H1 (cell line): ENCODE measurements around the gene TP53I3. TPM values are rescaled to one million over a fixed set of nuclear protein-coding genes. Genes with fewer than 3 reads are reported as not detected.

Experiments used
- CTCF ChIA-PET: fragments of 300-600 bp; sonication (Branson Sonifier 250); formaldehyde crosslinking; loops from one replicate; lab custom pipeline; 2021; ENCODE audit not compliant: partially characterized antibody; lab: Charles Lee
- POLR2A ChIA-PET: fragments of 300-600 bp; sonication (Branson Sonifier 250); formaldehyde crosslinking; loops from one replicate; lab custom pipeline; 2021; ENCODE audit warnings: inconsistent platforms; ENCODE audit not compliant: partially characterized antibody; lab: Charles Lee
- DNase-seq, 2 experiments: peaks; one replicate each; pipeline versions ENCODE4 v3.0.0 to v3.0.0-alpha.2; 2010 to 2022; ENCODE audit warnings: low spot score in 2 of 2, low read depth in 1 of 2, mixed read lengths in 1 of 2
- FAIRE-seq: peaks from 2 replicates; lab custom pipeline; 2011; peaks lifted over from hg19 to GRCh38; lab: Jason Lieb, UNC
- H2AFZ ChIP-seq: 2 replicates; pipeline ENCODE4 v1.8.1; 2012; ENCODE audit warnings: low read length, inconsistent platforms
- H2AK5ac ChIP-seq: 2 replicates; pipeline ENCODE4 v1.6.1; 2013; ENCODE audit warnings: low read depth, low read length
- H2BK120ac ChIP-seq: replicated peaks from 2 replicates; pipeline ENCODE3; 2013; ENCODE audit warnings: low read depth, low read length, inconsistent platforms
- H2BK12ac ChIP-seq: 2 replicates; pipeline ENCODE4 v1.6.1; 2013; ENCODE audit warnings: low read depth, low read length
- H2BK15ac ChIP-seq: 2 replicates; pipeline ENCODE4 v1.6.1; 2013; ENCODE audit warnings: low read length
- H2BK20ac ChIP-seq: 2 replicates; pipeline ENCODE4 v1.6.1; 2013; ENCODE audit warnings: low read length
- H2BK5ac ChIP-seq: 2 replicates; pipeline ENCODE4 v1.6.1; 2013; ENCODE audit warnings: low read depth, low read length
- H3K14ac ChIP-seq: 2 replicates; pipeline ENCODE4 v1.6.1; 2013; ENCODE audit warnings: inconsistent platforms; ENCODE audit not compliant: insufficient read length
- H3K18ac ChIP-seq: 2 replicates; pipeline ENCODE4 v1.6.1; 2013; ENCODE audit warnings: low read length; ENCODE audit errors: extremely low read depth
- H3K23ac ChIP-seq: 2 replicates; pipeline ENCODE4 v1.6.1; 2013; ENCODE audit warnings: inconsistent platforms; ENCODE audit not compliant: insufficient read length
- H3K23me2 ChIP-seq: 2 replicates; pipeline ENCODE4 v1.6.1; 2013; ENCODE audit warnings: low read depth, low read length
- H3K27ac ChIP-seq: 2 replicates; pipeline ENCODE4 v1.6.1; 2011; ENCODE audit warnings: low read depth, low read length, inconsistent platforms
- H3K27me3 ChIP-seq, 4 experiments: replicated peaks in 1 of 4; 1 replicate in 1 of 4; 2 replicates in 3 of 4; pipeline versions ENCODE4 v1.6.1 to v1.8.1; 2011 to 2013; ENCODE audit warnings: low read length in 3 of 4, mild to moderate bottlenecking in 3 of 4, inconsistent platforms in 2 of 4, mixed read lengths in 2 of 4, moderate library complexity in 1 of 4; ENCODE audit not compliant: control insufficient read depth in 3 of 4, insufficient read depth in 3 of 4; ENCODE audit errors: extremely low read depth in 1 of 4
- H3K36me3 ChIP-seq, 4 experiments: 2 replicates each; pipeline versions ENCODE4 v1.6.1 to v1.8.1; 2011 to 2013; ENCODE audit warnings: mild to moderate bottlenecking in 4 of 4, low read length in 3 of 4, moderate library complexity in 2 of 4, control low read depth in 1 of 4, inconsistent platforms in 1 of 4; ENCODE audit not compliant: insufficient read depth in 4 of 4, control insufficient read depth in 2 of 4
- H3K4ac ChIP-seq: replicated peaks from 2 replicates; pipeline ENCODE3; 2013; ENCODE audit warnings: low read length, low read depth, mixed read lengths, inconsistent platforms; ENCODE audit not compliant: insufficient read length
- H3K4me1 ChIP-seq, 4 experiments: replicated peaks in 1 of 4; 1 replicate in 1 of 4; 2 replicates in 3 of 4; pipeline versions ENCODE4 v1.6.1 to v1.8.1; 2011 to 2013; ENCODE audit warnings: low read length in 3 of 4, inconsistent platforms in 2 of 4, mixed read lengths in 1 of 4; ENCODE audit not compliant: insufficient read depth in 4 of 4, control insufficient read depth in 3 of 4
- H3K4me2 ChIP-seq, 2 experiments: 2 replicates each; pipeline versions ENCODE4 v1.6.1 to v1.8.1; 2011 to 2013; ENCODE audit warnings: low read depth in 2 of 2, low read length in 2 of 2, control low read depth in 1 of 2, inconsistent platforms in 1 of 2, mild to moderate bottlenecking in 1 of 2; ENCODE audit not compliant: insufficient read depth in 1 of 2
- H3K4me3 ChIP-seq, 4 experiments: fragments of 200-600, 300-600 bp in 1 of 4; sonication (generic), shearing (Covaris generic), sonication (Bioruptor Twin) in 1 of 4; 2 replicates each; pipeline versions ENCODE4 v1.5.1 to v1.8.1; 2011 to 2016; ENCODE audit warnings: low read length in 4 of 4, low read depth in 3 of 4, control low read depth in 2 of 4, inconsistent platforms in 2 of 4, mild to moderate bottlenecking in 2 of 4, mixed read lengths in 1 of 4, moderate library complexity in 1 of 4; ENCODE audit not compliant: insufficient read depth in 2 of 4; ENCODE audit errors: extremely low read depth in 1 of 4
- H3K56ac ChIP-seq: replicated peaks from 2 replicates; pipeline ENCODE3; 2013; ENCODE audit warnings: low read depth, mild to moderate bottlenecking, mixed read lengths, low read length, inconsistent platforms; ENCODE audit not compliant: insufficient read length
- H3K79me1 ChIP-seq: 2 replicates; pipeline ENCODE4 v1.6.1; 2013; ENCODE audit warnings: low read depth, low read length, control low read depth
- H3K79me2 ChIP-seq, 2 experiments: 2 replicates each; pipeline versions ENCODE4 v1.6.1 to v1.8.1; 2012 to 2013; ENCODE audit warnings: low read length in 2 of 2, mild to moderate bottlenecking in 2 of 2, inconsistent platforms in 1 of 2; ENCODE audit not compliant: insufficient read depth in 2 of 2, control insufficient read depth in 1 of 2
- H3K9ac ChIP-seq, 4 experiments: replicated peaks in 1 of 4; 1 replicate in 1 of 4; 2 replicates in 3 of 4; pipeline versions ENCODE4 v1.6.1 to v1.8.1; 2011 to 2013; ENCODE audit warnings: low read depth in 3 of 4, low read length in 3 of 4, control low read depth in 2 of 4, mild to moderate bottlenecking in 2 of 4, moderate library complexity in 2 of 4, inconsistent platforms in 1 of 4; ENCODE audit errors: extremely low read depth in 1 of 4
- H3K9me3 ChIP-seq, 2 experiments: 2 replicates each; pipeline versions ENCODE4 v1.6.1 to v1.8.1; 2012 to 2013; ENCODE audit warnings: mild to moderate bottlenecking in 2 of 2, moderate library complexity in 2 of 2, control low read depth in 1 of 2, inconsistent platforms in 1 of 2, low read depth in 1 of 2, low read length in 1 of 2, mixed read lengths in 1 of 2; ENCODE audit not compliant: insufficient read depth in 2 of 2
- H4K20me1 ChIP-seq, 2 experiments: replicated peaks in 1 of 2; 2 replicates each; pipeline versions ENCODE3 to v1.8.1; 2011 to 2013; ENCODE audit warnings: inconsistent platforms in 2 of 2, low read length in 2 of 2, mild to moderate bottlenecking in 1 of 2; ENCODE audit not compliant: insufficient read depth in 2 of 2, control insufficient read depth in 1 of 2
- H4K5ac ChIP-seq: 2 replicates; pipeline ENCODE4 v1.6.1; 2013; ENCODE audit warnings: low read length, low read depth, mixed read lengths, inconsistent platforms; ENCODE audit not compliant: insufficient read length
- H4K8ac ChIP-seq: 2 replicates; pipeline ENCODE4 v1.8.0; 2013; ENCODE audit warnings: mild to moderate bottlenecking, moderate library complexity, low read length, inconsistent platforms; ENCODE audit not compliant: insufficient read depth; ENCODE audit errors: extremely low read depth
- H4K91ac ChIP-seq: replicated peaks from 2 replicates; pipeline ENCODE3; 2013; ENCODE audit warnings: low read length, mixed read lengths, inconsistent platforms; ENCODE audit not compliant: insufficient read length
- BACH1 ChIP-seq: IDR thresholded peaks from 2 replicates; pipeline ENCODE4 v1.6.1; 2012; ENCODE audit warnings: low read length, improper control_type of control experiment
- CBX5 ChIP-seq: fragments of 300-800, 300-1000 bp; sonication (generic); IDR thresholded peaks from 2 replicates; pipeline ENCODE4 v1.7.1; 2016; ENCODE audit warnings: antibody characterized with exemption, low read length, low read depth
- POU5F1 ChIP-seq: IDR thresholded peaks from 2 replicates; pipeline ENCODE4 v1.6.1; 2011; ENCODE audit warnings: low read depth, mild to moderate bottlenecking, low read length, moderate library complexity
- WGBS, 2 experiments: shearing (Covaris generic) in 1 of 2; methylation state at CpG; one replicate each; pipeline versions ENCODE4 v1.1.6 to v1.1.7; 2013 to 2015; ENCODE audit warnings: low lambda C conversion rate in 2 of 2, mixed read lengths in 2 of 2, inconsistent platforms in 1 of 2, low coverage in 1 of 2, missing lambda C conversion rate in 1 of 2; ENCODE audit not compliant: insufficient replicate concordance in 2 of 2, insufficient coverage in 1 of 2, insufficient read length in 1 of 2; ENCODE audit errors: extremely low coverage in 1 of 2, missing lambda C conversion rate in 1 of 2; 5-methylcytosine and 5-hydroxymethylcytosine counted together
- polyA plus RNA-seq, 7 experiments: library from polyadenylated mRNA; depleted of rRNA in 3 of 7; stranded (reverse) in 5 of 7; unstranded in 2 of 7; fragments of >200 nt in 5 of 7; fragments of 200-250 nt in 2 of 7; gene quantifications; 1 replicate in 5 of 7; 2 replicates in 1 of 7; 4 replicates in 1 of 7; pipeline versions ENCODE4 v1.2.1 to v1.2.3, GENCODE V29; 2011 to 2013; ENCODE audit warnings: missing spikeins in 2 of 7, mixed read lengths in 2 of 7
- total RNA-seq: library from RNA; stranded (reverse); fragmentation: NEBNext Ultra II Directional; extraction: Animal tissue kit (Norgen Biotek cat#: 25700); gene quantifications from 2 replicates; pipeline ENCODE4 v1.2.1, GENCODE V29; 2021

Gene TP53I3
- total and polyA plus RNA-seq, 2 of the 8 experiments (the other 6 are each of a cell fraction or from before 2014, with no cell fraction given), result 29.4 to 34.5 TPM

GRCh38 chr2:24111407-24111901 lies 26.8 kb upstream of the TP53I3 start:
- FAIRE-seq (no peak), DNase-seq (no peak)
- Histone ChIP-seq H2BK15ac (no peak overlapping the region), H3K56ac (no peak overlapping the region), H2BK5ac (no peak overlapping the region), H3K4me1 (no peaks in the 10 kb centered on the region), H3K27ac (no peak overlapping the region), H4K8ac (no peak overlapping the region), H3K23ac (no peak overlapping the region), H2AFZ (no peak overlapping the region), H3K36me3 (peaks cover 0 to 4% (median 0%) of the 10 kb centered on the region in 4 experiments; a peak in 1 of 8 replicates), H3K79me1 (no peaks in the 10 kb centered on the region), H3K79me2 (no peaks in the 10 kb centered on the region), H3K27me3 (no peaks in the 10 kb centered on the region), H2BK12ac (no peak overlapping the region), H3K23me2 (no peaks in the 10 kb centered on the region), H4K20me1 (no peaks in the 10 kb centered on the region), H3K18ac (no peak overlapping the region), H3K14ac (no peak overlapping the region), H3K9ac (peak overlapping the region in 1 of 4 experiments; percentile 18; a peak in 1 of 7 replicates), H2AK5ac (no peak overlapping the region), H2BK120ac (no peak overlapping the region), H3K4me3 (no peak overlapping the region), H4K5ac (no peak overlapping the region), H4K91ac (no peak overlapping the region), H2BK20ac (no peak overlapping the region), H3K9me3 (peaks cover 2 to 10% of the 10 kb centered on the region in 2 experiments; a peak in 3 of 4 replicates), H3K4me2 (no peak overlapping the region), H3K4ac (no peak overlapping the region)
- WGBS, 2 experiments, result 90% methylated on average over 2 of the region's 2 CpGs; no CpG with 5 or more reads in 1 of the 2 experiments
- ChIA-PET CTCF (interaction anchor here (1.2 to 1.5 kb wide), 3 partner anchors 10 to 27 kb away, joined by 3 to 5 read pairs (median 4); partner anchors contain the start of genes PFN4 and TP53I3), POLR2A (interaction anchor here (0.7 to 1.5 kb wide), 4 partner anchors 11 to 484 kb away, joined by 3 to 7 read pairs (median 4); no protein-coding TSS in a partner anchor)
- TF ChIP-seq POU5F1, result no peak
- no peak for TF ChIP-seq CBX5
- TF ChIP-seq BACH1, result no peak
